ENCODE results near the gene ERG. TPM values are rescaled to one million over a fixed set of nuclear protein-coding genes. Genes with fewer than 3 reads are reported as not detected.

Gene ERG
- polyA plus RNA-seq, 2 donors, result 2.2 to 2.3 TPM

GRCh38 chr21:38467911-38468310 is 30.4 kb downstream of the ERG start:
- H3K27me3 ChIP-seq (ENCODE audit: control insufficient read depth in 1 of 2, insufficient read depth in 2 of 2, low read length in 2 of 2), result no peaks in the 10 kb centered on the region
- no peaks in the 10 kb centered on the region for H3K36me3 ChIP-seq (ENCODE audit: control insufficient read depth in 2 of 2, insufficient read depth in 2 of 2, low read length in 1 of 2)
- H3K9me3 ChIP-seq (ENCODE audit: control insufficient read depth in 2 of 2, insufficient read depth in 1 of 2, low read depth in 1 of 2, low read length in 1 of 2), result peaks cover 0 to 2% of the 10 kb centered on the region in 2 donors
- no peak overlapping the region for H3K4me3 ChIP-seq (ENCODE audit: low read depth in 1 of 2, low read length in 2 of 2)
- 67 to 84% methylated on average over 4 of the region's 4 CpGs for WGBS, 2 donors
- no peak overlapping the region for H3K27ac ChIP-seq (ENCODE audit: low read depth in 2 of 2, low read length in 1 of 2)
- peaks cover 0 to 4% of the 10 kb centered on the region in 2 donors for H3K4me1 ChIP-seq (ENCODE audit: control insufficient read depth in 2 of 2, insufficient read depth in 2 of 2, low read length in 1 of 2)

- Histone ChIP-seq H3K4me3 (ENCODE audit: low read depth in 1 of 2, low read length in 2 of 2) (no peak overlapping the region), H3K9me3 (ENCODE audit: control insufficient read depth in 2 of 2, insufficient read depth in 1 of 2, low read depth in 1 of 2, low read length in 1 of 2) (peaks cover 0 to 2% of the 10 kb centered on the region in 2 donors), H3K36me3 (ENCODE audit: control insufficient read depth in 2 of 2, insufficient read depth in 2 of 2, low read length in 1 of 2) (no peaks in the 10 kb centered on the region), H3K4me1 (ENCODE audit: control insufficient read depth in 2 of 2, insufficient read depth in 2 of 2, low read length in 1 of 2) (peaks cover 0 to 4% of the 10 kb centered on the region in 2 donors), H3K27me3 (ENCODE audit: control insufficient read depth in 1 of 2, insufficient read depth in 2 of 2, low read length in 2 of 2) (no peaks in the 10 kb centered on the region), H3K27ac (ENCODE audit: low read depth in 2 of 2, low read length in 1 of 2) (no peak overlapping the region)
- WGBS, 2 donors, result 74% methylated on average over 4 of the region's 4 CpGs
Observed at GRCh38 chr21:38467374-38467773, 30.9 kb downstream of the ERG start.

- H3K27ac ChIP-seq (ENCODE audit: low read depth in 2 of 2, low read length in 1 of 2), result peak overlapping the region; percentile 92 to 96
- H3K36me3 ChIP-seq (ENCODE audit: control insufficient read depth in 2 of 2, insufficient read depth in 2 of 2, low read length in 1 of 2), result no peaks in the 10 kb centered on the region
- H3K9me3 ChIP-seq (ENCODE audit: control insufficient read depth in 2 of 2, insufficient read depth in 1 of 2, low read depth in 1 of 2, low read length in 1 of 2), result no peaks in the 10 kb centered on the region
- no peaks in the 10 kb centered on the region for H3K27me3 ChIP-seq (ENCODE audit: control insufficient read depth in 1 of 2, insufficient read depth in 2 of 2, low read length in 2 of 2)
- WGBS, 2 donors, result 36 to 57% methylated on average over 6 of the region's 6 CpGs
- H3K4me1 ChIP-seq (ENCODE audit: control insufficient read depth in 2 of 2, insufficient read depth in 2 of 2, low read length in 1 of 2), result peaks cover 3 to 7% of the 10 kb centered on the region in 2 donors
- no peak overlapping the region for H3K4me3 ChIP-seq (ENCODE audit: low read depth in 1 of 2, low read length in 2 of 2)
Observed at GRCh38 chr21:38460171-38460742, 38.0 kb downstream of the ERG start.

- peaks cover 3 to 7% of the 10 kb centered on the region in 2 donors for H3K4me1 ChIP-seq (ENCODE audit: control insufficient read depth in 2 of 2, insufficient read depth in 2 of 2, low read length in 1 of 2)
- peak overlapping the region; percentile 47 to 92 for H3K27ac ChIP-seq (ENCODE audit: low read depth in 2 of 2, low read length in 1 of 2)
- no peaks in the 10 kb centered on the region for H3K27me3 ChIP-seq (ENCODE audit: control insufficient read depth in 1 of 2, insufficient read depth in 2 of 2, low read length in 2 of 2)
- no peak overlapping the region for H3K4me3 ChIP-seq (ENCODE audit: low read depth in 1 of 2, low read length in 2 of 2)
- H3K36me3 ChIP-seq (ENCODE audit: control insufficient read depth in 2 of 2, insufficient read depth in 2 of 2, low read length in 1 of 2), result no peaks in the 10 kb centered on the region
- 62 to 63% methylated on average over 1 of the region's 1 CpG for WGBS, 2 donors
- no peaks in the 10 kb centered on the region for H3K9me3 ChIP-seq (ENCODE audit: control insufficient read depth in 2 of 2, insufficient read depth in 1 of 2, low read depth in 1 of 2, low read length in 1 of 2)
Observed at GRCh38 chr21:38459490-38459889, 38.8 kb downstream of the ERG start.

- H3K36me3 ChIP-seq (ENCODE audit: control insufficient read depth in 2 of 2, insufficient read depth in 2 of 2, low read length in 1 of 2), result no peaks in the 10 kb centered on the region
- no peaks in the 10 kb centered on the region for H3K9me3 ChIP-seq (ENCODE audit: control insufficient read depth in 2 of 2, insufficient read depth in 1 of 2, low read depth in 1 of 2, low read length in 1 of 2)
- H3K4me3 ChIP-seq (ENCODE audit: low read depth in 1 of 2, low read length in 2 of 2), result no peak overlapping the region
- no peaks in the 10 kb centered on the region for H3K27me3 ChIP-seq (ENCODE audit: control insufficient read depth in 1 of 2, insufficient read depth in 2 of 2, low read length in 2 of 2)
- 60 to 67% methylated on average over 4 of the region's 4 CpGs for WGBS, 2 donors
- H3K27ac ChIP-seq (ENCODE audit: low read depth in 2 of 2, low read length in 1 of 2), result no peak overlapping the region
- H3K4me1 ChIP-seq (ENCODE audit: control insufficient read depth in 2 of 2, insufficient read depth in 2 of 2, low read length in 1 of 2), result peaks cover 2 to 3% of the 10 kb centered on the region in 2 donors
Observed at GRCh38 chr21:38455403-38455802, 42.9 kb downstream of the ERG start.

GRCh38 chr21:38454702-38455101 is 43.6 kb downstream of the ERG start:
- H3K4me3 ChIP-seq (ENCODE audit: low read depth in 1 of 2, low read length in 2 of 2), result no peak overlapping the region
- 64 to 88% methylated on average over 2 of the region's 2 CpGs for WGBS, 2 donors
- no peaks in the 10 kb centered on the region for H3K27me3 ChIP-seq (ENCODE audit: control insufficient read depth in 1 of 2, insufficient read depth in 2 of 2, low read length in 2 of 2)
- H3K27ac ChIP-seq (ENCODE audit: low read depth in 2 of 2, low read length in 1 of 2), result no peak overlapping the region
- peaks cover 0 to 3% of the 10 kb centered on the region in 2 donors for H3K4me1 ChIP-seq (ENCODE audit: control insufficient read depth in 2 of 2, insufficient read depth in 2 of 2, low read length in 1 of 2)
- no peaks in the 10 kb centered on the region for H3K36me3 ChIP-seq (ENCODE audit: control insufficient read depth in 2 of 2, insufficient read depth in 2 of 2, low read length in 1 of 2)
- H3K9me3 ChIP-seq (ENCODE audit: control insufficient read depth in 2 of 2, insufficient read depth in 1 of 2, low read depth in 1 of 2, low read length in 1 of 2), result no peaks in the 10 kb centered on the region

GRCh38 chr21:38454161-38454560 is 44.1 kb downstream of the ERG start:
- 28 to 55% methylated on average over 3 of the region's 3 CpGs for WGBS, 2 donors
- Histone ChIP-seq H3K27me3 (ENCODE audit: control insufficient read depth in 1 of 2, insufficient read depth in 2 of 2, low read length in 2 of 2) (no peaks in the 10 kb centered on the region), H3K36me3 (ENCODE audit: control insufficient read depth in 2 of 2, insufficient read depth in 2 of 2, low read length in 1 of 2) (no peaks in the 10 kb centered on the region), H3K4me1 (ENCODE audit: control insufficient read depth in 2 of 2, insufficient read depth in 2 of 2, low read length in 1 of 2) (peaks cover 0 to 3% of the 10 kb centered on the region in 2 donors), H3K9me3 (ENCODE audit: control insufficient read depth in 2 of 2, insufficient read depth in 1 of 2, low read depth in 1 of 2, low read length in 1 of 2) (no peaks in the 10 kb centered on the region), H3K4me3 (ENCODE audit: low read depth in 1 of 2, low read length in 2 of 2) (no peak overlapping the region), H3K27ac (ENCODE audit: low read depth in 2 of 2, low read length in 1 of 2) (no peak overlapping the region)

- H3K27ac ChIP-seq (ENCODE audit: low read depth in 2 of 2, low read length in 1 of 2), result peak overlapping the region; percentile 24 to 59
- no peaks in the 10 kb centered on the region for H3K27me3 ChIP-seq (ENCODE audit: control insufficient read depth in 1 of 2, insufficient read depth in 2 of 2, low read length in 2 of 2)
- H3K4me3 ChIP-seq (ENCODE audit: low read depth in 1 of 2, low read length in 2 of 2), result no peak overlapping the region
- no peaks in the 10 kb centered on the region for H3K9me3 ChIP-seq (ENCODE audit: control insufficient read depth in 2 of 2, insufficient read depth in 1 of 2, low read depth in 1 of 2, low read length in 1 of 2)
- WGBS, 2 donors, result 39 to 42% methylated on average over 5 of the region's 5 CpGs
- no peaks in the 10 kb centered on the region for H3K36me3 ChIP-seq (ENCODE audit: control insufficient read depth in 2 of 2, insufficient read depth in 2 of 2, low read length in 1 of 2)
- no peaks in the 10 kb centered on the region for H3K4me1 ChIP-seq (ENCODE audit: control insufficient read depth in 2 of 2, insufficient read depth in 2 of 2, low read length in 1 of 2)
Observed at GRCh38 chr21:38448671-38449385, 49.4 kb downstream of the ERG start.

GRCh38 chr21:38447611-38448010 is 50.7 kb downstream of the ERG start:
- Histone ChIP-seq H3K27me3 (ENCODE audit: control insufficient read depth in 1 of 2, insufficient read depth in 2 of 2, low read length in 2 of 2) (no peaks in the 10 kb centered on the region), H3K9me3 (ENCODE audit: control insufficient read depth in 2 of 2, insufficient read depth in 1 of 2, low read depth in 1 of 2, low read length in 1 of 2) (no peaks in the 10 kb centered on the region), H3K4me3 (ENCODE audit: low read depth in 1 of 2, low read length in 2 of 2) (no peak overlapping the region), H3K36me3 (ENCODE audit: control insufficient read depth in 2 of 2, insufficient read depth in 2 of 2, low read length in 1 of 2) (no peaks in the 10 kb centered on the region), H3K27ac (ENCODE audit: low read depth in 2 of 2, low read length in 1 of 2) (no peak overlapping the region), H3K4me1 (ENCODE audit: control insufficient read depth in 2 of 2, insufficient read depth in 2 of 2, low read length in 1 of 2) (no peaks in the 10 kb centered on the region)
- WGBS, 2 donors, result 55 to 70% methylated on average over 3 of the region's 3 CpGs

- Histone ChIP-seq H3K27ac (ENCODE audit: low read depth in 2 of 2, low read length in 1 of 2) (no peak overlapping the region), H3K4me3 (ENCODE audit: low read depth in 1 of 2, low read length in 2 of 2) (no peak overlapping the region), H3K9me3 (ENCODE audit: control insufficient read depth in 2 of 2, insufficient read depth in 1 of 2, low read depth in 1 of 2, low read length in 1 of 2) (no peaks in the 10 kb centered on the region), H3K4me1 (ENCODE audit: control insufficient read depth in 2 of 2, insufficient read depth in 2 of 2, low read length in 1 of 2) (no peaks in the 10 kb centered on the region), H3K27me3 (ENCODE audit: control insufficient read depth in 1 of 2, insufficient read depth in 2 of 2, low read length in 2 of 2) (no peaks in the 10 kb centered on the region), H3K36me3 (ENCODE audit: control insufficient read depth in 2 of 2, insufficient read depth in 2 of 2, low read length in 1 of 2) (no peaks in the 10 kb centered on the region)
- WGBS, 2 donors, result 78% methylated on average over 6 of the region's 6 CpGs
Observed at GRCh38 chr21:38444691-38445090, 53.6 kb downstream of the ERG start.

Measured in esophagus (tissue), 2 donors.